DND-41 (cell line): Measurements from ENCODE around the gene KRTAP19-5.

Source experiments
- ATAC-seq: fragments of 200-7000 bp; cut with Tn5 transposase; 3 replicates; pipeline ENCODE4 v1.9.1; 2021; ENCODE audit warnings: low read depth; ENCODE audit not compliant: insufficient read depth
- DNase-seq: peaks from one replicate; pipeline ENCODE4 v3.0.0-alpha.2; 2020
- H2AFZ ChIP-seq: 2 replicates; pipeline ENCODE4 v1.6.0; 2012; ENCODE audit warnings: low read depth, low read length
- H3K27ac ChIP-seq: 2 replicates; pipeline ENCODE4 v1.5.1; 2012; ENCODE audit warnings: low read length, inconsistent platforms
- H3K27me3 ChIP-seq: fragments of 200-600 bp; sonication (generic); 2 replicates; pipeline ENCODE4 v1.6.0; 2012; ENCODE audit warnings: low read length, mild to moderate bottlenecking, inconsistent platforms; ENCODE audit not compliant: insufficient read depth, poor library complexity
- H3K36me3 ChIP-seq: 2 replicates; pipeline ENCODE4 v1.5.1; 2012; ENCODE audit warnings: low read length, inconsistent platforms; ENCODE audit not compliant: insufficient read depth
- H3K4me1 ChIP-seq: 2 replicates; pipeline ENCODE4 v1.5.1; 2012; ENCODE audit warnings: mild to moderate bottlenecking, low read length; ENCODE audit not compliant: insufficient read depth
- H3K4me2 ChIP-seq: 2 replicates; pipeline ENCODE4 v1.6.0; 2012; ENCODE audit warnings: mild to moderate bottlenecking, moderate library complexity, low read length, inconsistent platforms; ENCODE audit not compliant: insufficient read depth
- H3K4me3 ChIP-seq, 2 experiments: fragments of 200-600 bp in 1 of 2; shearing (Covaris generic) in 1 of 2; 2 replicates each; pipeline ENCODE4 v1.5.1; 2012 to 2016; ENCODE audit warnings: inconsistent platforms in 2 of 2, low read length in 2 of 2, mild to moderate bottlenecking in 2 of 2, low read depth in 1 of 2, moderate library complexity in 1 of 2
- H3K79me2 ChIP-seq: 2 replicates; pipeline ENCODE4 v1.6.0; 2012; ENCODE audit warnings: low read length, inconsistent platforms; ENCODE audit not compliant: insufficient read depth
- H3K9ac ChIP-seq: 2 replicates; pipeline ENCODE4 v1.6.0; 2012; ENCODE audit warnings: low read depth, mild to moderate bottlenecking, inconsistent platforms, low read length, moderate library complexity
- H3K9me3 ChIP-seq: 2 replicates; pipeline ENCODE4 v1.5.1; 2012; ENCODE audit warnings: low read length, moderate library complexity, mild to moderate bottlenecking, inconsistent platforms; ENCODE audit not compliant: insufficient read depth, severe bottlenecking
- H4K20me1 ChIP-seq: 2 replicates; pipeline ENCODE4 v1.6.0; 2012; ENCODE audit warnings: low read length; ENCODE audit not compliant: insufficient read depth
- EZH2 ChIP-seq: IDR thresholded peaks from 3 replicates; pipeline ENCODE4 v1.6.1; 2012; ENCODE audit warnings: borderline replicate concordance, low read depth, mild to moderate bottlenecking, moderate library complexity, low read length, inconsistent platforms; ENCODE audit not compliant: severe bottlenecking
- TF ChIP-seq, protein P1 (sequence below): IDR thresholded peaks from 2 replicates; pipeline ENCODE4 v1.5.1; 2012; ENCODE audit warnings: borderline replicate concordance, low read length, moderate library complexity, mild to moderate bottlenecking; ENCODE audit not compliant: poor library complexity, severe bottlenecking; ENCODE audit errors: extremely low read depth

Gene KRTAP19-5

DNA sequence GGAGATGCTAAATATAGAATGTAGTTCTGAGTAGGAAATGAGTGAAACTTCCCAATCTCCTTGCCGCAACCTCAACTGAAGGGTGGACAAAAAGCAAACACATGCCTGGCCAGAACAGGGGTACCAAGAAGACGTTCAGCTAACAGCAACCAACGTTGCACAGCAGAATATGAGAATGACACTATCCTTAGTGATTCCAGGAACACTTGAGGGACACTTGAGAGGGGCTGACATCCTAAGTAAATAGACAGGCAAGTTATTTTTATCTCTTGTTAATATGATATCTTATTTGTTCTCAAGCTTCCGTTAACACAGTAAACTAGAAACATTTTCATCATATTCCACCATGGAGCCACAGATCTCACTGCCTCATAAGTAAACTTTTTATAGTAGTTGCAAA is 22.7 kb downstream of the KRTAP19-5 start:
- Histone ChIP-seq H3K9me3 (no peaks in the 10 kb centered on the region), H3K27ac (no peak overlapping the region), H2AFZ (no peak overlapping the region), H3K4me1 (no peaks in the 10 kb centered on the region), H3K4me2 (no peak overlapping the region), H3K4me3 (no peak overlapping the region), H4K20me1 (no peaks in the 10 kb centered on the region), H3K36me3 (no peaks in the 10 kb centered on the region), H3K79me2 (no peaks in the 10 kb centered on the region), H3K27me3 (no peaks in the 10 kb centered on the region), H3K9ac (no peak overlapping the region)
- TF ChIP-seq, protein P1, sequence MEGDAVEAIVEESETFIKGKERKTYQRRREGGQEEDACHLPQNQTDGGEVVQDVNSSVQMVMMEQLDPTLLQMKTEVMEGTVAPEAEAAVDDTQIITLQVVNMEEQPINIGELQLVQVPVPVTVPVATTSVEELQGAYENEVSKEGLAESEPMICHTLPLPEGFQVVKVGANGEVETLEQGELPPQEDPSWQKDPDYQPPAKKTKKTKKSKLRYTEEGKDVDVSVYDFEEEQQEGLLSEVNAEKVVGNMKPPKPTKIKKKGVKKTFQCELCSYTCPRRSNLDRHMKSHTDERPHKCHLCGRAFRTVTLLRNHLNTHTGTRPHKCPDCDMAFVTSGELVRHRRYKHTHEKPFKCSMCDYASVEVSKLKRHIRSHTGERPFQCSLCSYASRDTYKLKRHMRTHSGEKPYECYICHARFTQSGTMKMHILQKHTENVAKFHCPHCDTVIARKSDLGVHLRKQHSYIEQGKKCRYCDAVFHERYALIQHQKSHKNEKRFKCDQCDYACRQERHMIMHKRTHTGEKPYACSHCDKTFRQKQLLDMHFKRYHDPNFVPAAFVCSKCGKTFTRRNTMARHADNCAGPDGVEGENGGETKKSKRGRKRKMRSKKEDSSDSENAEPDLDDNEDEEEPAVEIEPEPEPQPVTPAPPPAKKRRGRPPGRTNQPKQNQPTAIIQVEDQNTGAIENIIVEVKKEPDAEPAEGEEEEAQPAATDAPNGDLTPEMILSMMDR = no peak
- TF ChIP-seq EZH2 = no peak
- no peak for ATAC-seq
- DNase-seq = no peak

DNA sequence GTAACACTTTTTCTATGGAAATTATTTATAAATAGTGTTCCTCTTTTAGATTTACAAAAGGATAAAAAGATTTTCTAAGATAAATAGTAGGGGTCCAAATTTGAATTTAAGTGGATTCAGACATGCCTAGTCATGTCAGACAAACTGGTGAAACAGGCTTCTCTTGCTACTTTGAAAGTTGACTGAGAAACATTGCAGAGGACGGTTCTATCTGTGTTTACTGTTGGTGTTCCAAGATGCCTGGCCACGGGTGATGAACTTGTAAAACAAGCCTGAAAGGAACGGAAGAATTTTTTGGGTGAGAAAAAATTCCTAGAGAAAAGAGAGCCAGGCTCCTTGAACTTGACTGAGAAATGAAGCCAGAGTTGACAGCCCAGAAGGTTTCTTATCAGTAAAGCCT is 23.9 kb downstream of the KRTAP19-5 start:
- H3K4me2 ChIP-seq = no peak overlapping the region
- no peak overlapping the region for H3K4me3 ChIP-seq
- no peak for TF ChIP-seq EZH2
- TF ChIP-seq, protein P1 = no peak
- ATAC-seq (no peak), DNase-seq (no peak)
- no peaks in the 10 kb centered on the region for H4K20me1 ChIP-seq
- no peak overlapping the region for H2AFZ ChIP-seq
- no peaks in the 10 kb centered on the region for H3K9me3 ChIP-seq
- H3K27me3 ChIP-seq = no peaks in the 10 kb centered on the region
- H3K79me2 ChIP-seq = no peaks in the 10 kb centered on the region
- no peak overlapping the region for H3K27ac ChIP-seq
- no peaks in the 10 kb centered on the region for H3K4me1 ChIP-seq
- H3K36me3 ChIP-seq = no peaks in the 10 kb centered on the region
- H3K9ac ChIP-seq = no peak overlapping the region

DNA sequence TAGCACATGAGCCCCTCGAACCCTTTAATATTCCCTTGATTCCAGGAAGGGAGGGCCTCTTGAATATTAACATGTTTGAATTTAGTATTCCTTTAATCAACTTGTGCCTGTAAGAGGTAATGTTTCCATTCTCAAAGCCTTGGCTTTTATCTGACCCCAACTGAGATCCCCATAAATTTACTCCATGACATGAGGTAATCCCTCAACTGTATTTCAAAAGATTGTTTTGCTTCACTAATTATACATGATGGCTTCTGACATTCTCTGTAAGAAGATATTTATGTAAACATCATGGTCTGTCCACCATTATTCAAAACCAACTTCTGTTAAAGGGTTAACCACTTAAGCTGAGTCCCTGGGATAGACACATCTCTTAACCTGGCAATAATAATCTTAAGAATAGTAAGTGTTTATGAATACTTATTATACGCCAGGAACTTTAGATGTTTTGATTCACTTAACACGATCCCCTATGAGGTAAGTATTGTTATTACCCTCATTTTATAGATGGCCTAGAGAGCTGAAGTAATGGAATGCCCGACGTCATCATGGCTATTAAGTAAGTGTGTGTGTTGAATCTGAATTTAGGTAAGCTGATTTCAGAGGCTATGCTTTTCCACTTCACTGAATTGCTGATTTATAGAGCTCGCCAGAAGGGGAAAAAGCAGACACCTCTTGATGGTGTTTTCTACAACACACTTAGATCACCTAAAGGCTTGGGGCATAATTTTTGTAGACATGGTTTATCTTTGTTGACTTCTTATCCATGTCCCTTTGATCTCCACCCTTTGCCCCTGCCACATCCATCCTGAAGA is 32.8 kb downstream of the KRTAP19-5 start:
- Histone ChIP-seq H3K27me3 (no peaks in the 10 kb centered on the region), H3K4me3 (no peak overlapping the region), H3K4me2 (no peak overlapping the region), H3K9ac (no peak overlapping the region), H3K79me2 (no peaks in the 10 kb centered on the region), H3K27ac (no peak overlapping the region), H3K9me3 (no peaks in the 10 kb centered on the region), H3K36me3 (no peaks in the 10 kb centered on the region), H4K20me1 (no peaks in the 10 kb centered on the region), H2AFZ (no peak overlapping the region), H3K4me1 (no peaks in the 10 kb centered on the region)
- ATAC-seq = no peak
- no peak for DNase-seq
- TF ChIP-seq EZH2 = no peak
- TF ChIP-seq, protein P1 = no peak
